HG02678 (cell line): ENCODE measurements around the gene SERPINA5.

Source experiments
- ATAC-seq: cut with Tn5 transposase; IDR thresholded peaks from one replicate; pipeline ENCODE4 v1.9.1; 2021; ENCODE audit warnings: mild to moderate bottlenecking, moderate library complexity; ENCODE audit not compliant: unreplicated experiment

Gene SERPINA5, protein sequence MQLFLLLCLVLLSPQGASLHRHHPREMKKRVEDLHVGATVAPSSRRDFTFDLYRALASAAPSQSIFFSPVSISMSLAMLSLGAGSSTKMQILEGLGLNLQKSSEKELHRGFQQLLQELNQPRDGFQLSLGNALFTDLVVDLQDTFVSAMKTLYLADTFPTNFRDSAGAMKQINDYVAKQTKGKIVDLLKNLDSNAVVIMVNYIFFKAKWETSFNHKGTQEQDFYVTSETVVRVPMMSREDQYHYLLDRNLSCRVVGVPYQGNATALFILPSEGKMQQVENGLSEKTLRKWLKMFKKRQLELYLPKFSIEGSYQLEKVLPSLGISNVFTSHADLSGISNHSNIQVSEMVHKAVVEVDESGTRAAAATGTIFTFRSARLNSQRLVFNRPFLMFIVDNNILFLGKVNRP

GRCh38 chr14:94581127-94581999, at the start of gene SERPINA5:
SERPINA5 (plus strand) TSS chr14:94581426; CDS start chr14:94587363, 5,937 bp downstream.
- ATAC-seq, result no peak

DNA sequence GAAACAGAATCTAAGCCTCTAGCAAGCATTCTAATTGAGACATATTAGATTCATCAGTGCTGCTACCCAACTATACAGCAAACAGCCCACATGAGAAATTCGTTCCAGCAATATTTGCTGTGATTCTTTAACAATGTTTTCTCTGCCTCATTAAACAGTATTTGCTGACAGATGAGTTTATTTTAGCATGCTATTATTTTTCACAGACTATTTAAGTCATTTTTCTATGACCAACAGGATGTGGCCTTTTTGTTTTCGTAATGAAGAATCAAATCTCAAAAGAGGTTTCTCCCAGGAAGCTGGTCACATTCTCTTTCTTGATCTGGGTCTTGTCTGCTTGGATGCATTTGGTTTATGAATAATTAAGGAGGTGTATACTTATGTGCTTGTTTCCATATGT, 48.8 kb upstream of the SERPINA5 start:
- no peak for ATAC-seq

GRCh38 chr14:94535506-94535905, 45.7 kb upstream of the SERPINA5 start:
- ATAC-seq, result no peak

DNA sequence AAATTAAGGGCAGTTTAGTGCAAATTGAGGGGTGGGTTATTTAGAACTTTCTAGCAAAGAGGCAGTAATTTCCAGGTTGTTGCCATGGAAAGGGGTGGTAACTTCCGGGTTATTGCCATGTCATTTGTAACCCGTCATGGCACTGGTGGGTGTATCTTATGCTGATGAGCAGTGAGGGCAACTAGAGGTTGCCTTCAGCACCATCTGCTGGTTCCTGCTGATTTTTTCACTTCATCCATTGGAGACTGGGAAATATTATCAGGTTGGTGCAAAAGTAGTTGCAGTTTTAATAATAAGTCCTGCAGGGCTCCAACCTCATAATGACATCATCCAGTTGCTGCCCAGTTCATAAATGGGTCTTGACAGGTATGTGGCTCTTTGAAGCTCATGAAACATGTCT, 44.4 kb upstream of the SERPINA5 start:
- ATAC-seq, result no peak

GRCh38 chr14:94538070-94538740, 43.0 kb upstream of the SERPINA5 start:
- no peak for ATAC-seq

DNA sequence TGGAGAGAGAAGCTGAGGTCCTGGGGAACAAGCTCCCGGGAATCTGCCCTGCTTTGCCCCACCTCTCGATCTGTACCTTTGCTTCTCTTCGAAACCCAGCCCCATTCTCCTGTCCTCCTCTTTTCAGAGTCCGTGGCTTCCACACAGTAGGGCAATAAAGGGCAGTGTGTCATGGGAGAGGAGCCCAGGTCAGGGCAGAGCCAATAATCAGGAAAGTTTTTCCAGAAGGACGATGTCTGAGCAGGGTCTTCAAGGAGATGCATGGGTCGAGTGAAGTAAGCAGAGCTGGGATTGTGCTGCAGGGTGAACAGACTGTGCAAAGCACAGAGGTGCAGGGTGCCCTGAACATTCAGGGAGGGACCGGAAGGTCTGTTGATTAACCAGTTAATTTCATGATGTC, 42.0 kb upstream of the SERPINA5 start:
- no peak for ATAC-seq

DNA sequence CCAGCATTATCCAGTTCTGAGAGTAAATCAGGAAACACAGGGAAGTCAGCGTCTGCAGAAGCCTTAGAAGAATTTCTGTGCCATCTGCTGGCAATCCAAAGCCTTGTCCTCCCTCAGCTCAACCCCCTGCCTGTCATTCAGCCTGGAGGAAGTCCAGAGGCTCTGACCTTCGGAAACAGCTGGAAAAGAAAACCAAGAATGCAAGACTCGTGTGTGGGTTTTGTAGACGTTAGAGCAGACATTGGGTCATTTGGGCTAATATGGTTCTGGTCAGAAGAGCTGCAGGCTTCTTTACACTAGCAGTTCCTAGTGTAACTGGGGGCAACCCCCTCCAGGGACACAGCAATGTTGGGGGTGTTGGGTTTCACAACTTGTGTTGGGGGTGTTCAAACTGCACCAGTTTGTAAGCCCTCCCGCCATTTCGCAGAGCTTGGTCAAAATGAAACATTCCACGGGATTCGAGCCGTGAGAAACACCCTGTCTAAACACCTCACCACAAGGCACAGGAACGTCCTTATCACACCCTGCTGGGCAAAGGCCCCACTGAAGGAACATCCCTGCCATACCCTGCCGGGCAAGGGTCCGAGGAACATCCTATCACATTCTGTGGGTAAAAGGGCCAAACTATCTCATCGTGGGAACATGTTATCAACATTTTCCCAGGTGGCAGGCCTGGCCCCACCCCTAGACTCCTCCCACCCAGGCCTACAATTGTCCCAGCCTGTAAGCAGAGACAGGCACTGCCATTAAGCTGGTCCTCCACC, 41.0 kb upstream of the SERPINA5 start:
- no peak for ATAC-seq

DNA sequence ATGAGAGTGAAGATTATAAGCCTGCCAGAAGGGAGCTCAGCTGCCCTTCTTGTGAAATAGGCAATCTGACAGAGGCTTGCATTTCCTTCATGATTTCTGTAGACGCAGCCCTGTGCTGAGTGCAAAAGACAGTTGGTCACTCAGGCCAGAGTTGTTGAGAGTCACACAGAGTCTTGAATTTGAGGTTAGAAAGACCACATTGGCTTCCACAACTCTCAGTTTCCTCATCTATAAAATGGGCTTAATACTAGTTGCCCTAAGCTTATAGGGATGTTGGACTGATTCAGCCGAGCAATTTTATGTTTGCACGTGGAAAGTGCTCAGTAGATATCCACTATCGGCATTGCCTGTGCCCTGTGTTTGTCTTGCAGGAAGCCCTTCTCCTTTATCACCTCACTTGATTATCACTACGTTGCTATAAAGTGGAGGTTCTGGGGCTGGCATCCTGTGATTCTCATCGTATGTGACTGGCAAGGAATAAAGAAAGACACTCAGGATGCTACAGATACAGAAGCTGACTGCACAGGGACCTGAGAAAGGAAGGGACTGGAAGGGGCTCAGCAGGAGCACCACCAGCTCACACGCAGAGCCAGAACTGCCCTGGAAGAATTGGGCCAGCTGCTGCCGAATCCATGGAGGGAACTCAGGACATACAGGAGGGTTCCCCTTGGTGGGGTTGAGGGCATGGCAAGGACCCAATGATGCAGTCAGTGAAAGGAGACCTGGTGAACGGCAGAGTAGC, 39.8 kb upstream of the SERPINA5 start:
- ATAC-seq, result no peak

DNA sequence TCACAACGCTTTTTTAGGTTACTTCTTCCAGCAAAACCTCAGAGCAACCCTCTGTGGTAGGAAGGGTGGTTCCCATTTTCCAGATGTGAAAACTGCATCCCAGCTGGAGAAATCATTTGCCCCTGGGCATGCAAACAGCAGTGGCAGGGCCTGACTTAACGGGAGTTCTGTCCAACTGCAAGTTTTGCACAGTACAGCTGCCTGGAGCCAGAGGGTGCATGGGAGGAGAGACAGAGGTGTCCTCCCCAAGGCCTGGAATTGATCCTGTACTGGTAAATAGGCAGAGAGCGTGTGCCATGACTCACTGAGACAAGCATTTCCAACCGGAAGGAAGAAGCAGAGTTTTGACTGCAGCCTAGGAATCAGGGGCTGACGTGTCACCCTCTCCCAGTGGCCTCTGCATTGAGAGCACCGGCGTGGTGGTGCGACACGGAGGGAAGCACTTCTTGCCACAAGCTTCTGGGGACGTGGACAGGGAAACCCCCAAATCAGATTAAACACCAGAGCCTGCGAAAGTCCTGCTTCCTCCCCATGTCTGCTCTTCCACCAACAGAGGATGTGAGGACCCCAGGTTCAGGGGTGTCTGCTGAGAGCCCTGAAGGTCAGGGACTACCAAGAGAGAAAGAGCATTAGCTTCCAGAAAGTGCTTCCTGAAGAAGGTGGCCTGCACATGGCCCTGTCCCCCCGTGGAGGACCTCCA, 39.0 kb upstream of the SERPINA5 start:
- ATAC-seq, result no peak

GRCh38 chr14:94542811-94543440, 38.3 kb upstream of the SERPINA5 start:
- ATAC-seq, result no peak

- ATAC-seq, result no peak
These were observed 37.6 kb upstream of the SERPINA5 start for GRCh38 chr14:94543449-94544124.

DNA sequence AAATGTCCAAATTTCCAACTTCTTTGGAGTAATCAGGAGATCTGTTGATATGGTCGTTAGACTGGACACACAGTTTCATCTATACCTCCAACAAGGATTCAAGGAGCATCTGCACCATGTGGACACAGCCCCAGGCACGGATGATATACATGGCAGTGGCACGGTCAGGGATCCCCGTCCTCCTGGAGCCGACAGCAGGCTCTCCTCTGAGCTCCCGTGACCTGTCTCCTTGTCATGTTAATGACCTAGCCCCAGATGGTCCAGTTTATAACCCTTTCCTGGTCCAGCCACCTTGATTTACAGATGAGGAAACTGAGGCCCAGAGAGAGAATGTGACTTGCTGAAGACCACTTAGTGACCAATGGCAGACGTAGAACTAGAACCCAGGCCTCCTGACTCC, 36.5 kb upstream of the SERPINA5 start:
- no peak for ATAC-seq

GRCh38 chr14:94545131-94545841, 35.9 kb upstream of the SERPINA5 start:
- ATAC-seq, result no peak

- ATAC-seq, result no peak
These were observed 34.0 kb upstream of the SERPINA5 start for GRCh38 chr14:94547151-94547680.

DNA sequence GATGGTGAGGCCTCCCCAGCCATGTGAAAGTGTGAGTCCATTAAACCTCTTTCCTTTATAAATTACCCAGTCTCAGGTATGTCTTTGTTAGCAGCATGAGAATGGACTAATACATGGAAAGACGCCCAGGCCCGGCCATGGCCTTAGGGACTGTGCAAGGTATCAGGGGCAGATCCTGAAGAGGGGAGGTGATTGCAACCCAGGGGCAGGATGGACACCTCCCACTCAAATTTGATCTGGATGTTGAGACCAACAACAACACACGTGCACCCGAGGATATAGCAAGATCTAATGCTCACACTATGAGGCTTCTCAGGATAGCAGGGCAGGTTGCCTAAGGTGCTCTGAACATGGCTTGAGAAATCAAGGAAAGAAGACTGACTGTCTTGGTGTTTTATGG, 33.5 kb upstream of the SERPINA5 start:
- no peak for ATAC-seq

DNA sequence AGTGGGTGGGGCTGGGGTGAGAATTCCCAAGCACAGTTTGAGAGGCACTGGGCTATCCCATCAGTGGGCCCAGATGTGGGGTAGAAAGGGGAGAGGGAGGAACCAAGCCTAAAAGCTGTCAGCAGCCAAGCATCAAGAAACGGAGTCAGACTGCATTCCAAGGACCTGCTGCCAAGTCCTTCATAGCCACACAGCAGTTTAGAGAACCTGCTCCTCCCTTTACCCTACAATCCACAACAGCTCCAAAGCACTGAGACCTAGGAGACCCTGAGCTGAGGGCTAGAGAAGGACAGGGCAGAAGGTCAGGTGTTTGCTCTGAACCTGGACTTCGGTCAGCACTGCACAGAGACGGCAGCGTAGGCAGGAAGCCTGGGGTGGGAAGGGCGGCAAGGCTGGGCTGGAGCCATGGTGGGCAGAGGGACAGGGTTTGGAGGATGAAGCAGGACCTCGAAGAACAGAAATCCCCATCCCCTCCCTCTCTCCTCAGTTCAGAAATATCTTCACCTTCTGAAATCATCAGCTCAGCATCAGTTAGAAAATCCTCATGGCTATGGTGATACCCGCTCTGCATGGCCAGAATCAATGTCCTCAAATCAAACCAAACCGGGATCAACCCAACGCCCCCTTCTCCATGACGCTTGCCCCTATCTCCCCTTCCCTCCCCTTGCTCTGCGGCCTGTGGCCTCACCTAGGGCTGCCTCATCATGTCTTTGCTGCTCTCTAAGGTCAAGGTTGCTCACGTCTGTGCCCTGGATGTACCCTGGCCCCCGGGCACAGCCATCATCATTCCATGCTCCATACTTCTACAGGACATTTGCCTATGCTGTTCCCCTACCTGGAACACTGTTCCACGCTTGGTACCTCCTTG, 32.9 kb upstream of the SERPINA5 start:
- ATAC-seq, result no peak
